Cardiac fibroblast (primary cell): ENCODE data around the gene DNAJC8.

Experiments used
- DNase-seq, 2 donors: peaks; one replicate each; pipeline versions ENCODE4 v3.0.0 to v3.0.0-alpha.2; 2010; ENCODE audit warnings: low read depth in 2 of 2
- H3K4me3 ChIP-seq, 2 donors: replicated peaks in 1 of 2; 1 replicate in 1 of 2; 2 replicates in 1 of 2; pipeline ENCODE4 v1.5.1; 2011; ENCODE audit warnings: low read depth in 2 of 2, low read length in 2 of 2, mild to moderate bottlenecking in 2 of 2, moderate library complexity in 1 of 2
- TF ChIP-seq, protein P1 (sequence below): IDR thresholded peaks from one replicate; pipeline ENCODE4 v1.5.1; 2011; ENCODE audit warnings: low read depth, mild to moderate bottlenecking, low read length, inconsistent platforms

DNAJC8 gene

DNA sequence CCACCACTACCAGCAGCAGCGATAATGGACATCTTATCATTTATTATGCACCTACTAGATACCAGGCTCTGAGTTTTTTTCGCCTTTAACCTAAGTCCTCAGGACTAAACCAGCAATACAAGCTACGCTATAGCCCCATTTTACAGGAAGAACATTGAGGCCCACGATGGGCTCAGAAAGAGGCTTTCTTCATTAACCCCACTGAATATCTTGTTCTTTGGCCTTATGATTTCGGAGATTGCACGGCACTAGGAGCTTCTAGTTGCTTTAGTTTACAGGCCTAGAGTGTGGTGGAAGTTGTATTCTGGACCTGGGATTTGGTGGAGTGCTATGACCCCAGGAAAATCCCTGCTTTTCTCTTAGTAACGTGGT is 28.0 kb upstream of the DNAJC8 start:
- peak in 1 of 2 donors; percentile 13 for DNase-seq
- H3K4me3 ChIP-seq = peak overlapping the region; percentile 96 to 99
- TF ChIP-seq, protein P1, sequence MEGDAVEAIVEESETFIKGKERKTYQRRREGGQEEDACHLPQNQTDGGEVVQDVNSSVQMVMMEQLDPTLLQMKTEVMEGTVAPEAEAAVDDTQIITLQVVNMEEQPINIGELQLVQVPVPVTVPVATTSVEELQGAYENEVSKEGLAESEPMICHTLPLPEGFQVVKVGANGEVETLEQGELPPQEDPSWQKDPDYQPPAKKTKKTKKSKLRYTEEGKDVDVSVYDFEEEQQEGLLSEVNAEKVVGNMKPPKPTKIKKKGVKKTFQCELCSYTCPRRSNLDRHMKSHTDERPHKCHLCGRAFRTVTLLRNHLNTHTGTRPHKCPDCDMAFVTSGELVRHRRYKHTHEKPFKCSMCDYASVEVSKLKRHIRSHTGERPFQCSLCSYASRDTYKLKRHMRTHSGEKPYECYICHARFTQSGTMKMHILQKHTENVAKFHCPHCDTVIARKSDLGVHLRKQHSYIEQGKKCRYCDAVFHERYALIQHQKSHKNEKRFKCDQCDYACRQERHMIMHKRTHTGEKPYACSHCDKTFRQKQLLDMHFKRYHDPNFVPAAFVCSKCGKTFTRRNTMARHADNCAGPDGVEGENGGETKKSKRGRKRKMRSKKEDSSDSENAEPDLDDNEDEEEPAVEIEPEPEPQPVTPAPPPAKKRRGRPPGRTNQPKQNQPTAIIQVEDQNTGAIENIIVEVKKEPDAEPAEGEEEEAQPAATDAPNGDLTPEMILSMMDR = no peak

DNA sequence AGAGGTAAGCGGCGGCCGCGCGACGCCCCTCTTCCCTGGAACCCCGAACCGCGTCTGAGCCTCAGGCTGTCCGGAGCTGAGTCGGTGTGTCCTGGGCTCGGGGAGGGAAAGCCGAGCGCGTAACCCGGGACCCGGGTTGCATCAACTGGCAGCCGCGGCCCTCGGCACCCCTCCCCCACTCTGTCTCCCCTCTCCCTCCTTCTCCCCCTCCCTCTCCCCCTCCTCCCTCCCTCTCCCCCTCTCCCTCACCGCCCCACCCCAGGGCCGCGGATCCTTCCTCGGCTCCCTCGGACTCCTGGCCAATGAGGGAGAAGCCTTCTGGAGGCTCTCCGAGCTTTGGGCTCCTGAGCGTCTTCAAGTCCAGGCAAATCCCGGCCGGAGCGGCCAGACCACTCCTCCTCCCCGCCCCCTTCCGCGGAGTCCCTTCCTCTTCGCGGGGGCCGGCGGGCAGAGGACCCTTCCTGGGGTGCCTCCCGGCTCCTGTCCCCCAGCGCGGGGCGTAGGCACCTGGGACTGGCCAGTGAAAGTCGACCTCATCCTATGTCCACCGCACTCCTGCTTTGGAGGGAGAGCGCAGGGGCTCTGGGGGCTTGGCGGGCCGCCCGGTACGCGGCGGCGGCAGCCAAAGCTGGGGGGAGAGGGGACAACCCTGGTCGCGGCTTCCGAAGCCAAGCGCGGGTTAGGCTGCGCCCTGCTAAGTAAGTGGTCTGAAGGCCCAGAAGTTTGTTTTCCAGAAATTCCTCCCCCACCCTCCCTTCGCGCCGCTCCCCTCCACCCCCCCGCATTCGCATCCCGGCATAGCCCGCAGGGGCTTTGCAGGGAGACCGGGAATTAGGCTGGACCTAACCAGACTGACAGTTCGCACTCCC is 27.3 kb upstream of the DNAJC8 start:
- TF ChIP-seq, protein P1 = no peak
- H3K4me3 ChIP-seq = peak overlapping the region; percentile 96 to 99
- DNase-seq = peak; percentile 86 to 96

DNA sequence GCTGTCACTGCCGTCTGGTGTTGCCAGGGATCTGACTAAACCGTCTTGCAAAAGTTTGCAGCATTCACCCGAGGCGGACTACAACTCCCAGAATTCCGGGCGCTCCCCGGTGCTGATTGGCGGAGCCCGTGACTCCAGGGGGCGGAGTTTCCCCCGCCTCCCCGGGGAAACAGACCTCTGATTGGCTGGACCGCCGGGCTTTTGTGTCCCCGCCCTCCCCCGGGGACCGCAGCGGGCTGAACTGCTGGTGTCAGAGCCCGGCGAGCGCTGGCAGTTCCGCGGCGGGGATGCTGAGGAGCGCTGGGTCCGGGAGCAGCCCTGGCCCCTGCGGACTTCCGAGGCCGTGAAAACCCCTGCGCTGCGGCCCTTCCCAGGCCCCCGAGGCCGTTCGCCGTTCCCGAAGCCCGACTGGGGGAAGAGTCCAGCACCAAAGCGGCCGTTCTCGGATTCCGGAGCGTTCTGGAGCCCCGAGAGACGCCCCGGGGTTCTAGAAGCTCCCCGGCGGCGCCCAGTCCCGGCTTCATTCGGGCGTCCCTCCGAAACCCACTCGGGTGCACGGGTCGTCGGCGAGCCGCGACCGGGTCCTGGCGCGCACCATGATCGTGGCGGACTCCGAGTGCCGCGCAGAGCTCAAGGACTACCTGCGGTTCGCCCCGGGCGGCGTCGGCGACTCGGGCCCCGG is 26.6 kb upstream of the DNAJC8 start, which contains the start of gene SESN2:
SESN2 (plus strand) TSS at position 267 of the 682 bp plus-strand sequence; CDS start at position 597, 330 bp downstream.
- H3K4me3 ChIP-seq = peak within 1 kb of the TSS; percentile 96 to 99
- DNase-seq = peak; percentile 99 to 100
- TF ChIP-seq, protein P1 = no peak

DNA sequence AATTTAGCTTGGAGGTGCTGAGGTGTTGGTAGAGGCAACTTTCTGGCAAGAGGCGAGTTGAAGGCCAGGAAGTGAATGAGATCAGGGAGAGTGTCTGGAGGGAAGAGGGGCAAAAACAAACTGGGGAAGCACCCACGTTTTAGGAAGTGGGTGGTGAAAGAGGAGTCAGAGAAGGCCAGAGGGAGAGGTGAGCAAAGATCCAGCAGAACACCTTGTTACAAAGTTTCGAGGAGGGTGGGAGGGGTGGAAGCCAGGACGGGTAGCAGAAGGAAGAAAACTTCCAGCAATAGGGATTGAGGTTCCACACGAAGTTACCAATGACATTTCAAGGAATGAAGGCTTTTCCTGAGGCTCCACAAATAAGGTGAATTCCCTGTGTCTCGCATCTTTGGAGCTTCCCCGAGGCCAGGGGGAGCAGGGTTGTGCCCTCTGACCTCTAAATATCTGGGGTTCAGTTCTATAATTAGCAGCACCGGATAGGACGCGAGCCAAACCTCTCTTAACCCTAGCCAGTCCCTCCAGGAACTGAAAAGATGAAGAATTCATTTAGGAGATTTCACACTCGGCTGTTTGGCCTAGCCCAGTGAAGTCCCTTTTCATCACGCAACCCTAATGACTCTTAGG is 25.9 kb upstream of the DNAJC8 start:
- TF ChIP-seq, protein P1 = no peak
- H3K4me3 ChIP-seq = peak overlapping the region in 1 of 2 donors; percentile 13
- peak in 1 of 2 donors; percentile 43 for DNase-seq

DNA sequence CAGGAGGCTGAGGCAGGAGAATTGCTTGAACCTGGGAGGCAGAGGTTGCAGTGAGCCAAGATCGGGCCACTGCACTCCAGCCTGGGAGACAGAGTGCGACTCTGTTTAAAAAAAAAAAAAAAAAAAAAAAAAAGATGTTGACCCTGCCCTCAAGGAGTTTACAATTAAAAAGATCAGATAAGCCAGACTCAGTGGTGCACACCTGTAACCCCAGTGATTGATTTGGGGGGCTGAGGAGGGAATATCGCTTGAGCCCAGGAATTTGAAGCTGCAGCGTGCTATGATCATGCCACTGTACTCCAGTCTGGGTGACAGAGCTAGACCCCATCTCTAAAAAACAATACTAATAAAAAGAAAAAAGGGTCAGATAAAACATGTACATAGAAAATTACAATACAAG is 24.9 kb upstream of the DNAJC8 start:
- H3K4me3 ChIP-seq = no peak overlapping the region
- no peak for DNase-seq
- TF ChIP-seq, protein P1 = no peak

DNA sequence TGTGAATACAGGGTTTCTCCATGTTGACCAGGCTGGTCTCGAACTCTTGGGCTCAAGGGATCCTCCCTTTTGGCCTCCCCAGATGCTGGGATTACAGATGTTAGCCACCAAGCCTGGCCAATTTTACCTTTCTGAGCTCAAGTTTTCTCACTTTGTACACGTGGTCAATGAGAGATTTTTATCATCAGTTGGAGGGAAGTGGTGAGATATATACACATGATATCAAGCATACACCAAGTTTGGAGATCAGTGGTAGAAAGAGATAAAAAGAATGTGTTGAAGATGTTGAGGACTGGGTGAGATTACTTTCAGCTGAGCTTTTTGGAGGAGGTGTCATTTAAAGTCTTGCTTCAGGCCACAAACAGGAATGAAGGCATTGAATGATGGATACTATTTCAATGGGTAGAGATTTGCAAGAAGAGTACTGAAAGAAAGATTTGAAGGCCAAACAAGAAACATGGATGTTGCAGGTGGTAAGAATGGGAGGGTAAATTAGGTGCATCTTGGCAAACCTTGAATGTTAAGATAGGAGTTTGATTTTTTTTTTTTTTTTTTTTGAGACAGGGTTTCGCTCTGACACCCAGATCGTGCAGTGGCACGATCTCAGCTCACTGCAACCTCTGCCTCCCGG is 23.5 kb upstream of the DNAJC8 start:
- DNase-seq = no peak
- TF ChIP-seq, protein P1 = no peak
- no peak overlapping the region for H3K4me3 ChIP-seq
